B cell (primary cell): ENCODE data around the gene SHH. TPM values are rescaled to one million over a fixed set of nuclear protein-coding genes. Genes with fewer than 3 reads are reported as not detected.

Source experiments
- ATAC-seq: fragments of 200-7000 bp; cut with Tn5 transposase; one replicate; pipeline ENCODE4 v1.10.0; 2021; ENCODE audit warnings: low read depth, mild to moderate bottlenecking, moderate number of reproducible peaks, moderate library complexity
- CTCF ChIA-PET: fragments of 350-600 bp; sonication (Branson Sonifier 250); formaldehyde crosslinking; loops from one replicate; lab custom pipeline; 2021; ENCODE audit warnings: antibody characterized with exemption, inconsistent platforms; lab: Charles Lee
- POLR2A ChIA-PET: fragments of 350-600 bp; sonication (Branson Sonifier 250); formaldehyde crosslinking; loops from one replicate; lab custom pipeline; 2021; ENCODE audit warnings: antibody characterized with exemption; lab: Charles Lee
- DNase-seq: peaks from one replicate; pipeline ENCODE4 v3.0.0; 2013
- H2AFZ ChIP-seq: 2 replicates; pipeline ENCODE4 v1.6.1; 2012; ENCODE audit warnings: mild to moderate bottlenecking, low read depth, low read length; ENCODE audit not compliant: insufficient read depth, poor library complexity, severe bottlenecking
- H3K27ac ChIP-seq, 2 donors: 1 replicate in 1 of 2; 2 replicates in 1 of 2; pipeline ENCODE4 v1.5.1; 2012 to 2013; ENCODE audit warnings: low read length in 2 of 2, mild to moderate bottlenecking in 2 of 2, moderate library complexity in 1 of 2
- H3K27me3 ChIP-seq, 4 experiments: fragments of 200-600 bp in 1 of 4; sonication (generic) in 1 of 4; replicated peaks in 1 of 4; 1 replicate in 2 of 4; 2 replicates in 2 of 4; pipeline versions ENCODE4 v1.6.1 to v1.7.0; 2013 to 2016; ENCODE audit warnings: low read length in 3 of 4, mild to moderate bottlenecking in 2 of 4, mixed read lengths in 1 of 4, moderate library complexity in 1 of 4; ENCODE audit not compliant: insufficient read depth in 4 of 4, control insufficient read depth in 3 of 4; ENCODE audit errors: control extremely low read depth in 1 of 4
- H3K36me3 ChIP-seq, 2 experiments: replicated peaks in 1 of 2; 1 replicate in 1 of 2; 2 replicates in 1 of 2; pipeline versions ENCODE4 v1.6.1 to v1.7.1; 2013; ENCODE audit warnings: low read length in 1 of 2; ENCODE audit not compliant: insufficient read depth in 2 of 2, control insufficient read depth in 1 of 2; ENCODE audit errors: control extremely low read depth in 1 of 2, extremely low read depth in 1 of 2
- H3K4me1 ChIP-seq, 2 donors: fragments of 200-600 bp in 1 of 2; sonication (generic) in 1 of 2; 1 replicate in 1 of 2; 2 replicates in 1 of 2; pipeline versions ENCODE4 v1.5.1 to v1.6.1; 2013 to 2017; ENCODE audit warnings: low read length in 2 of 2; ENCODE audit not compliant: control insufficient read depth in 2 of 2, insufficient read depth in 2 of 2
- H3K4me2 ChIP-seq: replicated peaks from 2 replicates; pipeline ENCODE3; 2012; ENCODE audit warnings: mild to moderate bottlenecking, low read depth, low read length; ENCODE audit not compliant: poor library complexity, severe bottlenecking
- H3K4me3 ChIP-seq, 5 experiments: fragments of 200-600 bp in 1 of 5; sonication (generic) in 1 of 5; 1 replicate in 3 of 5; 2 replicates in 2 of 5; pipeline versions ENCODE4 v1.5.1 to v1.7.0; 2011 to 2016; ENCODE audit warnings: low read length in 4 of 5, mild to moderate bottlenecking in 4 of 5, low read depth in 2 of 5, control low read depth in 1 of 5, moderate library complexity in 1 of 5; ENCODE audit not compliant: insufficient read depth in 1 of 5; ENCODE audit errors: control extremely low read depth in 1 of 5, extremely low read depth in 1 of 5
- H3K79me2 ChIP-seq: fragments of 200-600 bp; sonication (generic); one replicate; pipeline ENCODE4 v1.6.0; 2016; ENCODE audit warnings: low read length; ENCODE audit not compliant: control insufficient read depth, insufficient read depth
- H3K9ac ChIP-seq: fragments of 200-600 bp; sonication (generic); 2 replicates; pipeline ENCODE4 v1.6.1; 2017; ENCODE audit warnings: mild to moderate bottlenecking, low read length, moderate library complexity
- H3K9me3 ChIP-seq, 3 donors: one replicate each; pipeline versions ENCODE4 v1.6.1 to v1.7.1; 2013; ENCODE audit warnings: low read length in 2 of 3; ENCODE audit not compliant: control insufficient read depth in 2 of 3, insufficient read depth in 1 of 3; ENCODE audit errors: control extremely low read depth in 1 of 3
- H4K20me1 ChIP-seq: 2 replicates; pipeline ENCODE4 v1.6.0; 2012; ENCODE audit warnings: mild to moderate bottlenecking, low read length; ENCODE audit not compliant: insufficient read depth, control insufficient read depth, poor library complexity, severe bottlenecking
- H3K27ac Mint-ChIP-seq: one replicate; pipeline ENCODE4 v1.8.0; 2021; ENCODE audit warnings: mixed read lengths
- H3K27me3 Mint-ChIP-seq: one replicate; pipeline ENCODE4 v1.8.0; 2021; ENCODE audit warnings: mixed read lengths
- H3K4me1 Mint-ChIP-seq: one replicate; pipeline ENCODE4 v1.8.0; 2021; ENCODE audit warnings: mixed read lengths
- H3K4me3 Mint-ChIP-seq: one replicate; pipeline ENCODE4 v1.8.0; 2021; ENCODE audit warnings: mixed read lengths
- H3K9me3 Mint-ChIP-seq: one replicate; pipeline ENCODE4 v1.8.0; 2022; ENCODE audit warnings: mixed read lengths; ENCODE audit not compliant: insufficient read depth
- EZH2 ChIP-seq: IDR thresholded peaks from 2 replicates; pipeline ENCODE4 v1.6.1; 2012; ENCODE audit warnings: borderline replicate concordance, low read depth, mild to moderate bottlenecking, moderate library complexity, low read length; ENCODE audit not compliant: insufficient read depth, poor library complexity, severe bottlenecking
- WGBS: methylation state at CpG from one replicate; pipeline ENCODE4 v1.1.5; 2013; ENCODE audit warnings: missing lambda C conversion rate; ENCODE audit not compliant: insufficient coverage; 5-methylcytosine and 5-hydroxymethylcytosine counted together
- intact Hi-C: fragments of 100-400 bp; cut with micrococcal nuclease; formaldehyde crosslinking; loops from one replicate; pipeline ENCODE4 v1.10.0; 2022
- polyA plus RNA-seq: library from polyadenylated mRNA; depleted of rRNA; stranded (reverse); fragments of >200 nt; gene quantifications from 2 replicates; pipeline ENCODE4 v1.2.3, GENCODE V29; 2012
- total RNA-seq, 2 donors: library from RNA; stranded (reverse); fragments of 120-200 nt in 1 of 2; gene quantifications; 1 replicate in 1 of 2; 2 replicates in 1 of 2; pipeline versions ENCODE4 v1.2.3 to v1.2.4, GENCODE V29; 2013 to 2022
- TF ChIP-seq, protein P1 (sequence below): fragments of 200-600 bp; IDR thresholded peaks from one replicate; pipeline ENCODE4 v1.8.0; 2022; ENCODE audit warnings: antibody characterized with exemption, mild to moderate bottlenecking

SHH gene
- total and polyA plus RNA-seq, 2 donors (not counting 1 experiment from before 2014, with no cell fraction given): not detected

DNA sequence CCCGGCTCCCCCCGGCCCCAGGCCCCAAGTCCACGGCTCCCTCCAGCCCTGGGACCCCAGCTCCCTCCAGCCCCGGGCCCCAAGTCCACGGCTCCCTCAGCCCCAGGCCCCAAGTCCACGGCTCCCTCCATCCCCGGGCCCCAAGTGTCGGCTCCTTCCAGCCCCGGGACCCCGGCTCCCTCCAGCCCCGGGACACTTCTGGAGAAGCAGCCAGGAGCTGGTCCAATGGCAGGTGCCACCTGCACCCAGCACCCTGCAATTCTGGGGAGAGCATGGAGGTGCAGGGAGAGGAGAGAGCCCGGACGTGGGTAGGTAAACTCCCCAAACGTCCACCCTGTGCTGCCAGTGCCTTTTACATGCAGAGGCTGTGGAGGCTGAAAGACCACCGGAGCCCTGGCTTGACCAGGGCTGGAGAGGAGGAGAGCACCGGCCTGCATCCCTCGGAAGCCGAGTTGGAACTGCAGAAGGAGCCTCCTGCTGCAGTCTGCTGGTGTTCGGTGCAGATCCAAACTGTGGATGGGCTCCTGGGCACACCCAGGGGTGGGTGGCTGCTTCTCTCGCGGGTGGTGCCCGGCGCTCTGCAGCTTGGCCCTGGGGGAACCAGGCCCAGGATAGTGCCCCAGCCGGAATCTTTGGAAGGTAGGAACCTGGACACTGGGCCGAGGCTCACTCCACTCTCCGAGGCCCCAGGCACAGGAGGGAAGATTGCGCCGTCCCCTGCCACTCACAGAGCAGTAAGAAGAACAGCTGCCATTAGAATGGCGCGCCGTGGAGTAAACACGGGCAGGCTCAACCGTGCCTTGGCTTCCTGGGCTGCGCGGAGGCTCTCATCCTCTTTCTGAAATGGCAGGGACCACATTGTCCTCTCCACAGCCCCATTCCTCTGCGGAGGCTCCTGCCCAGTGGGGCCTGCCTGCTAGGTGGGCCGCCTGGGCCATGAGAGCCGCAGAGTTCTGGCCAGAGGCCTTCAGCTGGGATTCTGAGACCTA, 14.7 kb downstream of the SHH start:
- Histone ChIP-seq H3K27ac (no peak overlapping the region), H3K79me2 (no peaks in the 10 kb centered on the region), H3K27me3 (peaks cover 0 to 51% (median 15%) of the 10 kb centered on the region in 4 experiments), H3K9ac (no peak overlapping the region), H3K4me2 (peak overlapping the region; percentile 59), H4K20me1 (no peaks in the 10 kb centered on the region), H2AFZ (peak overlapping the region; percentile 33), H3K4me3 (no peak overlapping the region), H3K4me1 (peaks cover 18% of the 10 kb centered on the region in 2 donors), H3K9me3 (no peaks in the 10 kb centered on the region), H3K36me3 (no peaks in the 10 kb centered on the region)
- no peak overlapping the region for H3K27ac Mint-ChIP-seq
- H3K4me3 Mint-ChIP-seq: no peak overlapping the region
- ChIA-PET POLR2A (no interaction called here), CTCF (interaction anchor here (1.1 kb wide), 1 partner anchor 1019 kb away, joined by 3 read pairs; no protein-coding TSS in a partner anchor)
- H3K4me1 Mint-ChIP-seq: peaks cover 10% of the 10 kb centered on the region
- no peak for TF ChIP-seq EZH2
- TF ChIP-seq, protein P1, sequence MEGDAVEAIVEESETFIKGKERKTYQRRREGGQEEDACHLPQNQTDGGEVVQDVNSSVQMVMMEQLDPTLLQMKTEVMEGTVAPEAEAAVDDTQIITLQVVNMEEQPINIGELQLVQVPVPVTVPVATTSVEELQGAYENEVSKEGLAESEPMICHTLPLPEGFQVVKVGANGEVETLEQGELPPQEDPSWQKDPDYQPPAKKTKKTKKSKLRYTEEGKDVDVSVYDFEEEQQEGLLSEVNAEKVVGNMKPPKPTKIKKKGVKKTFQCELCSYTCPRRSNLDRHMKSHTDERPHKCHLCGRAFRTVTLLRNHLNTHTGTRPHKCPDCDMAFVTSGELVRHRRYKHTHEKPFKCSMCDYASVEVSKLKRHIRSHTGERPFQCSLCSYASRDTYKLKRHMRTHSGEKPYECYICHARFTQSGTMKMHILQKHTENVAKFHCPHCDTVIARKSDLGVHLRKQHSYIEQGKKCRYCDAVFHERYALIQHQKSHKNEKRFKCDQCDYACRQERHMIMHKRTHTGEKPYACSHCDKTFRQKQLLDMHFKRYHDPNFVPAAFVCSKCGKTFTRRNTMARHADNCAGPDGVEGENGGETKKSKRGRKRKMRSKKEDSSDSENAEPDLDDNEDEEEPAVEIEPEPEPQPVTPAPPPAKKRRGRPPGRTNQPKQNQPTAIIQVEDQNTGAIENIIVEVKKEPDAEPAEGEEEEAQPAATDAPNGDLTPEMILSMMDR: peak; percentile 35
- H3K27me3 Mint-ChIP-seq: peaks cover 46% of the 10 kb centered on the region
- DNase-seq: no peak
- H3K9me3 Mint-ChIP-seq: no peaks in the 10 kb centered on the region
- 80% methylated on average over 35 of the region's 38 CpGs for WGBS
- intact Hi-C loops: loop anchor here (1.0 to 5.0 kb wide), 2 partner anchors 675 to 1020 kb away; no protein-coding TSS in a partner anchor
- no peak for ATAC-seq
